Glutamatergic neuron (in vitro differentiated cells): ENCODE measurements around the gene LACRT. TPM values are rescaled to one million over a fixed set of nuclear protein-coding genes. Genes with fewer than 3 reads are reported as not detected.

ENCODE experiments used
- DNase-seq: peaks from one replicate; pipeline ENCODE4 v3.0.0; 2022
- H3K27ac Mint-ChIP-seq: one replicate; pipeline ENCODE4 v1.8.0; 2020; ENCODE audit warnings: mild to moderate bottlenecking, mixed read lengths, inconsistent platforms; ENCODE audit not compliant: unreplicated experiment
- H3K27me3 Mint-ChIP-seq: one replicate; pipeline ENCODE4 v1.8.0; 2020; ENCODE audit warnings: mild to moderate bottlenecking, moderate library complexity, mixed read lengths, inconsistent platforms; ENCODE audit not compliant: unreplicated experiment
- H3K36me3 Mint-ChIP-seq: one replicate; pipeline ENCODE4 v1.8.0; 2020; ENCODE audit warnings: mild to moderate bottlenecking, mixed read lengths, inconsistent platforms; ENCODE audit not compliant: unreplicated experiment
- H3K4me1 Mint-ChIP-seq: one replicate; pipeline ENCODE4 v1.8.0; 2020; ENCODE audit warnings: mild to moderate bottlenecking, low read depth, mixed read lengths, inconsistent platforms; ENCODE audit not compliant: unreplicated experiment
- H3K4me3 Mint-ChIP-seq: one replicate; pipeline ENCODE4 v1.8.0; 2020; ENCODE audit warnings: mild to moderate bottlenecking, mixed read lengths, inconsistent platforms; ENCODE audit not compliant: unreplicated experiment
- H3K9me3 Mint-ChIP-seq: one replicate; pipeline ENCODE4 v1.8.0; 2020; ENCODE audit warnings: mild to moderate bottlenecking, moderate library complexity, mixed read lengths, inconsistent platforms; ENCODE audit not compliant: unreplicated experiment
- total RNA-seq: library from RNA; stranded (reverse); fragmentation: NEBNext Ultra II Directional; extraction: Animal tissue kit (Norgen Biotek cat#: 25700); gene quantifications from one replicate; pipeline ENCODE4 v1.2.1, GENCODE V29; 2021; ENCODE audit not compliant: unreplicated experiment
- TF ChIP-seq, protein P1 (sequence below): fragments of 200-600 bp; sonication (generic); IDR thresholded peaks from one replicate; pipeline ENCODE4 v1.5.0; 2021; ENCODE audit not compliant: partially characterized antibody, unreplicated experiment

LACRT gene
- total RNA-seq, 1 donor from 2014 or later, result not detected

DNA sequence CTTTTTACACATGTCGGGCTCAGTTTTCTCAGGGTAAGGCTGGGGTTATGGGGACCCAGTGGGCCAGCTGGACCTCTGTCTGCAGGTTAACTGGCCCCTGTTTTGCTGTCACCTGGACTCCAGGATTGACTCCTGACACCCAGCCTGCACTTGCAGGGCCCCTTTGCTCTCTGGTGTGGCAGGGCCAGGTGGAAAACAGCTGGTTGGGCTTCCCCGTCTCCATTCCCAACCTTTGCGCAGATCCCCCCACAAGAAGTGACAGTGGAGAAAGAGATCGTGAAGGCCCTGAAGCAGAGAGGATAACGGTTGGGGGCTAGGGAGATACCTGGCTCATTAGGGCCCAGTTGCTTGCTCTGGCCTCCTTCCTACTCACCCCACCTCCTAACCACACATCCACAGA lies 44.7 kb downstream of the LACRT start:
- Mint-ChIP-seq H3K36me3 (peaks cover 5% of the 10 kb centered on the region), H3K27ac (no peak overlapping the region), H3K4me3 (peak overlapping the region; percentile 15), H3K4me1 (peaks cover 33% of the 10 kb centered on the region), H3K9me3 (peaks cover 13% of the 10 kb centered on the region), H3K27me3 (peaks cover 14% of the 10 kb centered on the region)
- no peak for DNase-seq
- TF ChIP-seq, protein P1, sequence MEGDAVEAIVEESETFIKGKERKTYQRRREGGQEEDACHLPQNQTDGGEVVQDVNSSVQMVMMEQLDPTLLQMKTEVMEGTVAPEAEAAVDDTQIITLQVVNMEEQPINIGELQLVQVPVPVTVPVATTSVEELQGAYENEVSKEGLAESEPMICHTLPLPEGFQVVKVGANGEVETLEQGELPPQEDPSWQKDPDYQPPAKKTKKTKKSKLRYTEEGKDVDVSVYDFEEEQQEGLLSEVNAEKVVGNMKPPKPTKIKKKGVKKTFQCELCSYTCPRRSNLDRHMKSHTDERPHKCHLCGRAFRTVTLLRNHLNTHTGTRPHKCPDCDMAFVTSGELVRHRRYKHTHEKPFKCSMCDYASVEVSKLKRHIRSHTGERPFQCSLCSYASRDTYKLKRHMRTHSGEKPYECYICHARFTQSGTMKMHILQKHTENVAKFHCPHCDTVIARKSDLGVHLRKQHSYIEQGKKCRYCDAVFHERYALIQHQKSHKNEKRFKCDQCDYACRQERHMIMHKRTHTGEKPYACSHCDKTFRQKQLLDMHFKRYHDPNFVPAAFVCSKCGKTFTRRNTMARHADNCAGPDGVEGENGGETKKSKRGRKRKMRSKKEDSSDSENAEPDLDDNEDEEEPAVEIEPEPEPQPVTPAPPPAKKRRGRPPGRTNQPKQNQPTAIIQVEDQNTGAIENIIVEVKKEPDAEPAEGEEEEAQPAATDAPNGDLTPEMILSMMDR, result no peak

- Mint-ChIP-seq H3K27me3 (peaks cover 14% of the 10 kb centered on the region), H3K9me3 (peaks cover 10% of the 10 kb centered on the region), H3K4me1 (peaks cover 42% of the 10 kb centered on the region), H3K4me3 (peak overlapping the region; percentile 86), H3K27ac (peak overlapping the region; percentile 40), H3K36me3 (peaks cover 5% of the 10 kb centered on the region)
- no peak for DNase-seq
- TF ChIP-seq, protein P1, result no peak
These were observed 45.8 kb downstream of the LACRT start for GRCh38 chr12:54588890-54589267.

GRCh38 chr12:54588110-54588889 lies 46.4 kb downstream of the LACRT start, which contains the start of gene PPP1R1A:
TSS of gene PPP1R1A (minus strand) at chr12:54588659. CDS start at chr12:54588488, 171 bp downstream.
- Mint-ChIP-seq H3K36me3 (peaks cover 7% of the 10 kb centered on the region), H3K4me1 (peaks cover 44% of the 10 kb centered on the region), H3K9me3 (peaks cover 10% of the 10 kb centered on the region), H3K27me3 (peaks cover 15% of the 10 kb centered on the region), H3K27ac (peak within 1 kb of the TSS; percentile 75), H3K4me3 (peak within 1 kb of the TSS; percentile 90)
- DNase-seq, result peak; percentile 71
- TF ChIP-seq, protein P1, result no peak

DNA sequence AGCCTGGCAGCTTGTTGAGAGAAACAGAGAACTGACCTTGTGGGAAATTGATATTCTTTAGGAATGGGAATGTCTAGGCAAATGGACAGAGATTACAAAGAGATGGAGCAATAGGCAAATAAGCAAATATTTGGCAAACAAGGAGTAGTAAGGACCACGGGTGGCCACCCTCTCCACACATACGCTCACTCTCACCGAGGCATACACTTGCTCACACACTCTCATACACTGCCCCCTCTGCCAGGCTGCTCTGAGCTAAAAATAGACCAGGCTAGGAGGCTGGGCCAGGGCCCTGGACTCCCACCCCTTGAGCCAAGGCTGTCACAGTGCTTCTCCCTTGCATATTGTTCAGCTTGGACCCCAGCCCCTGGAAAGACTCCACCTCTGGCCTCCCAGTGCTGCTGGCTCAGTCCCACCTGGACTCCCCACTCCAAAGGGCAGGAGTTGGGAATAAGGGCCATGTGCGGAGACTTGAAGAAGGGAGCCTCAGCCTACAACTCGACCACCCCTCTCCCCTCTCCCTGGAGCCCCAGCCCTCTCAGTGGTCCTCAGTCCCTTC lies 47.3 kb downstream of the LACRT start:
- Mint-ChIP-seq H3K27me3 (peaks cover 16% of the 10 kb centered on the region), H3K36me3 (peaks cover 14% of the 10 kb centered on the region), H3K4me3 (peak overlapping the region; percentile 90), H3K9me3 (peaks cover 10% of the 10 kb centered on the region), H3K27ac (peak overlapping the region; percentile 75), H3K4me1 (peaks cover 52% of the 10 kb centered on the region)
- TF ChIP-seq, protein P1, result no peak
- peak; percentile 43 for DNase-seq

GRCh38 chr12:54586620-54587019 lies 48.1 kb downstream of the LACRT start:
- DNase-seq, result no peak
- H3K27me3 Mint-ChIP-seq, result peaks cover 14% of the 10 kb centered on the region
- H3K4me3 Mint-ChIP-seq, result peak overlapping the region; percentile 90
- H3K4me1 Mint-ChIP-seq, result peaks cover 53% of the 10 kb centered on the region
- peaks cover 14% of the 10 kb centered on the region for H3K36me3 Mint-ChIP-seq
- peaks cover 10% of the 10 kb centered on the region for H3K9me3 Mint-ChIP-seq
- TF ChIP-seq, protein P1, result no peak
- H3K27ac Mint-ChIP-seq, result no peak overlapping the region
